SK-N-SH treated with all-trans-retinoic acid at 6 μM for 48 hours (cell line): ENCODE measurements around the gene KNCN.

Experiments
- OSR1 ChIP-seq: fragments of 250-450 bp; sonication (Bioruptor Pico); IDR thresholded peaks from 2 replicates; pipeline ENCODE4 v1.8.0; 2022; ENCODE audit warnings: moderate library complexity, mild to moderate bottlenecking, inconsistent platforms
- ZC3H10 ChIP-seq: fragments of 250-450 bp; sonication (Bioruptor Pico); IDR thresholded peaks from 2 replicates; pipeline ENCODE4 v1.5.1; 2021; ENCODE audit warnings: mild to moderate bottlenecking, moderate library complexity
- ZFP30 ChIP-seq: fragments of 450-650 bp; formaldehyde crosslinking; IDR thresholded peaks from 2 replicates; pipeline ENCODE4 v1.5.0; 2022; ENCODE audit warnings: mild to moderate bottlenecking, moderate library complexity
- ZNF70 ChIP-seq: fragments of 450-650 bp; formaldehyde crosslinking; IDR thresholded peaks from 2 replicates; pipeline ENCODE4 v1.5.0; 2020; ENCODE audit warnings: mild to moderate bottlenecking, moderate library complexity
- ZNF8 ChIP-seq: fragments of 450-650 bp; formaldehyde crosslinking; IDR thresholded peaks from 2 replicates; pipeline ENCODE4 v1.5.0; 2020; ENCODE audit warnings: mild to moderate bottlenecking, moderate library complexity
- TF ChIP-seq, protein P1 (sequence below): fragments of 250-450 bp; sonication (Bioruptor Pico); IDR thresholded peaks from 2 replicates; pipeline ENCODE4 v1.5.1; 2020; ENCODE audit warnings: low read depth, mild to moderate bottlenecking, moderate library complexity
- TF ChIP-seq, protein P2 (sequence below): fragments of 250-450 bp; sonication (Bioruptor Pico); IDR thresholded peaks from 2 replicates; pipeline ENCODE4 v1.5.1; 2021; ENCODE audit warnings: mild to moderate bottlenecking, moderate library complexity
- TF ChIP-seq, protein P3 (sequence below): fragments of 250-450 bp; sonication (Bioruptor Pico); IDR thresholded peaks from 2 replicates; pipeline ENCODE4 v1.8.0; 2020; ENCODE audit warnings: mild to moderate bottlenecking, moderate library complexity, borderline replicate concordance

DNA sequence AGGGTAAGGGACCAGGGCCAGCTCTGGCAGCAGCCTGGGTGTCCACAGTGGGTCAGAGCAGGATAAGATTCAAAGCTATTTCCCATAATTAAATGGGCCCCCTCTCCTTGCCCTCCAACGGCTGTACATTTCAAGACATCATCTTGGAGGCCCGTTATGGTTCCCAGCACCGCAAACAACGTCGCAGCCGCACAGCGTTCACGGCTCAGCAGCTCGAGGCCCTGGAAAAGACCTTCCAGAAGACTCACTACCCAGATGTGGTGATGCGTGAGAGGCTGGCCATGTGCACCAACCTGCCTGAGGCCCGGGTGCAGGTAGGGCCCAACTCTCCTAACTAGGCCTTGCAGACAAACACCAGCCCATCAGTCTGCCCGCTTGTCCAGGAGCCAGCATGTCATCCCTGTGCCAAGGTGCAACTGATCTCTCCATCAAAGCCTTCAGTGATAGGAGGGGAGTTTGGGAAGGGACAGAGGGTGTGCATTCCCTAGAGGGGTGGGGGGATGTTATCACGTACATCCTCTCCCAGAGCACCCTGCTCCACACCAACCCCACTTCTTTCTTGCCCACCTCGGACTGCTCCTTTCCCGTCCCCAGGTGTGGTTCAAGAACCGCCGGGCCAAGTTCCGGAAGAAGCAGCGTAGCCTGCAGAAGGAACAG is 41.0 kb downstream of the KNCN start:
- no peak for TF ChIP-seq ZNF70
- no peak for TF ChIP-seq ZFP30 (CRISPR knock-in tag)
- no peak for TF ChIP-seq ZNF8 (CRISPR knock-in tag)
- TF ChIP-seq, protein P1, sequence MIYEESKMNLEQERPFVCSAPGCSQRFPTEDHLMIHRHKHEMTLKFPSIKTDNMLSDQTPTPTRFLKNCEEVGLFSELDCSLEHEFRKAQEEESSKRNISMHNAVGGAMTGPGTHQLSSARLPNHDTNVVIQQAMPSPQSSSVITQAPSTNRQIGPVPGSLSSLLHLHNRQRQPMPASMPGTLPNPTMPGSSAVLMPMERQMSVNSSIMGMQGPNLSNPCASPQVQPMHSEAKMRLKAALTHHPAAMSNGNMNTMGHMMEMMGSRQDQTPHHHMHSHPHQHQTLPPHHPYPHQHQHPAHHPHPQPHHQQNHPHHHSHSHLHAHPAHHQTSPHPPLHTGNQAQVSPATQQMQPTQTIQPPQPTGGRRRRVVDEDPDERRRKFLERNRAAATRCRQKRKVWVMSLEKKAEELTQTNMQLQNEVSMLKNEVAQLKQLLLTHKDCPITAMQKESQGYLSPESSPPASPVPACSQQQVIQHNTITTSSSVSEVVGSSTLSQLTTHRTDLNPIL (CRISPR knock-in tag), result no peak
- TF ChIP-seq ZC3H10, result no peak
- TF ChIP-seq OSR1 (CRISPR knock-in tag), result no peak
- TF ChIP-seq, protein P2, sequence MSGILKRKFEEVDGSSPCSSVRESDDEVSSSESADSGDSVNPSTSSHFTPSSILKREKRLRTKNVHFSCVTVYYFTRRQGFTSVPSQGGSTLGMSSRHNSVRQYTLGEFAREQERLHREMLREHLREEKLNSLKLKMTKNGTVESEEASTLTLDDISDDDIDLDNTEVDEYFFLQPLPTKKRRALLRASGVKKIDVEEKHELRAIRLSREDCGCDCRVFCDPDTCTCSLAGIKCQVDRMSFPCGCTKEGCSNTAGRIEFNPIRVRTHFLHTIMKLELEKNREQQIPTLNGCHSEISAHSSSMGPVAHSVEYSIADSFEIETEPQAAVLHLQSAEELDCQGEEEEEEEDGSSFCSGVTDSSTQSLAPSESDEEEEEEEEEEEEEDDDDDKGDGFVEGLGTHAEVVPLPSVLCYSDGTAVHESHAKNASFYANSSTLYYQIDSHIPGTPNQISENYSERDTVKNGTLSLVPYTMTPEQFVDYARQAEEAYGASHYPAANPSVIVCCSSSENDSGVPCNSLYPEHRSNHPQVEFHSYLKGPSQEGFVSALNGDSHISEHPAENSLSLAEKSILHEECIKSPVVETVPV, result no peak
- TF ChIP-seq, protein P3, sequence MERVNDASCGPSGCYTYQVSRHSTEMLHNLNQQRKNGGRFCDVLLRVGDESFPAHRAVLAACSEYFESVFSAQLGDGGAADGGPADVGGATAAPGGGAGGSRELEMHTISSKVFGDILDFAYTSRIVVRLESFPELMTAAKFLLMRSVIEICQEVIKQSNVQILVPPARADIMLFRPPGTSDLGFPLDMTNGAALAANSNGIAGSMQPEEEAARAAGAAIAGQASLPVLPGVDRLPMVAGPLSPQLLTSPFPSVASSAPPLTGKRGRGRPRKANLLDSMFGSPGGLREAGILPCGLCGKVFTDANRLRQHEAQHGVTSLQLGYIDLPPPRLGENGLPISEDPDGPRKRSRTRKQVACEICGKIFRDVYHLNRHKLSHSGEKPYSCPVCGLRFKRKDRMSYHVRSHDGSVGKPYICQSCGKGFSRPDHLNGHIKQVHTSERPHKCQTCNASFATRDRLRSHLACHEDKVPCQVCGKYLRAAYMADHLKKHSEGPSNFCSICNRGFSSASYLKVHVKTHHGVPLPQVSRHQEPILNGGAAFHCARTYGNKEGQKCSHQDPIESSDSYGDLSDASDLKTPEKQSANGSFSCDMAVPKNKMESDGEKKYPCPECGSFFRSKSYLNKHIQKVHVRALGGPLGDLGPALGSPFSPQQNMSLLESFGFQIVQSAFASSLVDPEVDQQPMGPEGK, result no peak
